Epidermal melanocyte (primary cell): ENCODE results near the gene COL28A1.

Experiments
- DNase-seq: peaks from one replicate; pipeline ENCODE4 v3.0.0; 2011; ENCODE audit warnings: low spot score; ENCODE audit not compliant: insufficient read length

The COL28A1 gene

GRCh38 chr7:7335215-7335614, 200.5 kb downstream of the COL28A1 start:
- no peak for DNase-seq

- no peak for DNase-seq
Observed at GRCh38 chr7:7333610-7334009, 202.1 kb downstream of the COL28A1 start.

GRCh38 chr7:7331523-7331922, 204.2 kb downstream of the COL28A1 start:
- DNase-seq: no peak

GRCh38 chr7:7330997-7331396, 204.7 kb downstream of the COL28A1 start:
- DNase-seq: peak; percentile 36

- no peak for DNase-seq
Observed at GRCh38 chr7:7329326-7329725, 206.3 kb downstream of the COL28A1 start.

- no peak for DNase-seq
Observed at GRCh38 chr7:7327423-7327822, 208.2 kb downstream of the COL28A1 start.

GRCh38 chr7:7324698-7325097, 211.0 kb downstream of the COL28A1 start:
- DNase-seq: no peak

- no peak for DNase-seq
Observed at GRCh38 chr7:7323921-7324320, 211.8 kb downstream of the COL28A1 start.

GRCh38 chr7:7323352-7323751, 212.3 kb downstream of the COL28A1 start:
- DNase-seq: no peak

GRCh38 chr7:7321681-7322080, 214.0 kb downstream of the COL28A1 start:
- DNase-seq: no peak

- no peak for DNase-seq
Observed at GRCh38 chr7:7318601-7319000, 217.1 kb downstream of the COL28A1 start.

- DNase-seq: no peak
Observed at GRCh38 chr7:7317850-7318249, 217.8 kb downstream of the COL28A1 start.

- DNase-seq: no peak
Observed at GRCh38 chr7:7315851-7316250, 219.8 kb downstream of the COL28A1 start.

- no peak for DNase-seq
Observed at GRCh38 chr7:7312323-7312722, 223.3 kb downstream of the COL28A1 start.

GRCh38 chr7:7311001-7311400, 224.7 kb downstream of the COL28A1 start:
- no peak for DNase-seq

- DNase-seq: no peak
Observed at GRCh38 chr7:7309203-7309602, 226.5 kb downstream of the COL28A1 start.
